ENCODE results near the gene CRLF3. TPM values are rescaled to one million over a fixed set of nuclear protein-coding genes. Genes with fewer than 3 reads are reported as not detected.
A peak's percentile ranks its signal among the peaks of the same experiment; 100 is the strongest.

The CRLF3 gene
- total and polyA plus RNA-seq, 10 of the 15 experiments (the other 5 are each of a cell fraction or from before 2014, with no cell fraction given) = 10.0 to 39.2 (median 26.7) TPM

GRCh38 chr17:30807896-30808295, 16.6 kb downstream of the CRLF3 start (continued):
- TF ChIP-seq ESRRA (IDR thresholded peaks at IDR 0.05; ENCODE audit: low read length) (no peak), FOXM1 (IDR thresholded peaks at IDR 0.05; ENCODE audit: low read depth, low read length) (no peak)

DNA sequence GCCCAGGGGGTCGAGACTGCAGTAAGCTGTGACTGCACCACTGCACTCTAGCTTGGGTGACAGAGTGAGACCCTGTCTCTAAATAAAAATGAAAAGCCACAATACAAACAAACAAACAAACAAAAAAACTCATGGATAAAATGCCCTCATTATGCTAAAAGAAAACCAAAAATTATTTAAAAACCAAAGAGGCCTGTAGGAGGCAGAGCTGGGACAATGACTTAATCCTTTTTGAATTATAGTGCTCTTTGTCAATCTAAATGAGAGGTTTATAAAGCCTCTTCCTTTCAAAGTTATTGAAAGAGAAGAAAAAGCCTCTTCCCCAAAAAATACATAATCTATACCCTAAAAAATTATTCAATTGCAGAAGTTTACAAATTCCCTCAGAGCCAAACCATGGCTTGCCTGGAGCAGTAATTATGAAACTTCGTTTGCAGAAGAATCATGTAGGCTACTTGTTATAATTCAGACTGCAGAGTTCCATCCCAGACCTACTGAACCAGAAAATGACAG, 18.5 kb downstream of the CRLF3 start:
- SMC1A ChIA-PET (ENCODE audit: uncharacterized antibody, unreplicated experiment) = interaction anchor here (1.1 to 1.3 kb wide), 3 partner anchors 16 to 20 kb away, joined by 4 to 5 read pairs (median 5); partner anchors contain the start of gene CRLF3
- H3K4me2 ChIP-seq (ENCODE audit: control insufficient read depth, insufficient read depth) = no peak overlapping the region
- DNase-seq (ENCODE audit: low read depth, low spot score) = no peak

More for the DNA sequence above, 18.5 kb downstream of the CRLF3 start:
- in situ Hi-C loops (cut with MboI) = no loop called here
- H3K4me3 ChIP-seq = no peak overlapping the region
- no TSS peak for BruUV-seq (replicated peaks)
- H3K9me3 ChIP-seq (replicated peaks; ENCODE audit: control insufficient read depth, insufficient read depth, low read length) = no peaks in the 10 kb centered on the region; the same call in 2 of the 3 replicates
- H3K9ac ChIP-seq (ENCODE audit: control insufficient read depth, insufficient read depth, low read length) = no peak overlapping the region; the same call in 1 of the 2 replicates
- peaks cover 2 to 26% of the 10 kb centered on the region in 2 experiments for H3K36me3 ChIP-seq (ENCODE audit: control insufficient read depth in 2 of 2, insufficient read depth in 2 of 2, low read length in 1 of 2)
- WGBS (ENCODE audit: insufficient coverage, insufficient replicate concordance, low lambda C conversion rate, missing lambda C conversion rate) = 68% methylated on average over 2 of the region's 2 CpGs
- TF ChIP-seq CTCF (IDR thresholded peaks at IDR 0.05 in 2 of 3, conservative IDR thresholded peaks at IDR 0.05 in 1 of 3; ENCODE audit: control insufficient read depth in 2 of 3, extremely low read depth in 1 of 3, insufficient read depth in 1 of 3, low read depth in 3 of 3, low read length in 3 of 3) (peak in 2 of 3 experiments; percentile 13 to 22; a peak in 1 of 6 replicates), ASH2L (IDR thresholded peaks at IDR 0.05; ENCODE audit: borderline replicate concordance, low read depth) (no peak)
- H3K27me3 ChIP-seq (replicated peaks in 1 of 2; ENCODE audit: control insufficient read depth in 2 of 2, insufficient read depth in 2 of 2, low read length in 1 of 2) = no peaks in the 10 kb centered on the region
- FAIRE-seq (no peak), ATAC-seq (no peak)
- intact Hi-C loops (cut with micrococcal nuclease; ENCODE audit: unreplicated experiment) = no loop called here
- no peak overlapping the region for H2AFZ ChIP-seq (ENCODE audit: control insufficient read depth, low read depth, low read length)
- H3K4me1 ChIP-seq (ENCODE audit: control insufficient read depth, insufficient read depth, low read length) = peaks cover 40% of the 10 kb centered on the region
- ChIA-PET CTCF (interaction anchor here (0.6 to 9.9 kb wide), 3 partner anchors 17 to 273 kb away, joined by 3 to 145 read pairs (median 3); partner anchors contain the start of gene CRLF3), RAD21 (ENCODE audit: unreplicated experiment) (interaction anchor here (1.2 to 1.6 kb wide), 2 partner anchors 15 to 20 kb away, joined by 3 to 6 read pairs; no protein-coding TSS in a partner anchor), POLR2A (interaction anchor here (0.6 to 1.7 kb wide), 4 partner anchors 11 to 74 kb away, joined by 3 to 5 read pairs (median 4); no protein-coding TSS in a partner anchor)
- H4K20me1 ChIP-seq (ENCODE audit: control insufficient read depth, insufficient read depth) = no peaks in the 10 kb centered on the region
- no peak overlapping the region for H3K27ac ChIP-seq (ENCODE audit: control insufficient read depth, insufficient read depth)
- peaks cover 35% of the 10 kb centered on the region for H3K79me2 ChIP-seq (ENCODE audit: control insufficient read depth, insufficient read depth, low read length)

Measured in GM12878 (cell line).